ENCODE data around the gene MACROD2. TPM values are rescaled to one million over a fixed set of nuclear protein-coding genes. Genes with fewer than 3 reads are reported as not detected.

Gene MACROD2
- total RNA-seq, 4 donors from 2014 or later = 8.7 to 17.8 (median 10.8) TPM

- intact Hi-C loops (cut with DNase I) = no loop called here
- H3K27ac ChIP-seq = no peak overlapping the region
- H3K4me1 ChIP-seq = no peaks in the 10 kb centered on the region
- TF ChIP-seq POLR2A (IDR thresholded peaks at IDR 0.05) (no peak), CTCF (IDR thresholded peaks at IDR 0.05) (no peak)
- H3K9me3 ChIP-seq = no peaks in the 10 kb centered on the region
- no peaks in the 10 kb centered on the region for H3K27me3 ChIP-seq
- DNase-seq = no peak
- H3K36me3 ChIP-seq = no peaks in the 10 kb centered on the region
- H3K4me3 ChIP-seq (replicated peaks in 1 of 3) = no peak overlapping the region
- 64 to 74% methylated on average over 2 of the region's 2 CpGs for WGBS, 2 donors
Measured at GRCh38 chr20:15555913-15556312, 1560.6 kb downstream of the MACROD2 start.

GRCh38 chr20:15556869-15557268 lies 1561.6 kb downstream of the MACROD2 start:
- Histone ChIP-seq H3K4me3 (replicated peaks in 1 of 3) (no peak overlapping the region), H3K4me1 (no peaks in the 10 kb centered on the region), H3K36me3 (no peaks in the 10 kb centered on the region), H3K27ac (no peak overlapping the region), H3K9me3 (no peaks in the 10 kb centered on the region), H3K27me3 (no peaks in the 10 kb centered on the region)
- TF ChIP-seq CTCF (IDR thresholded peaks at IDR 0.05) (no peak), POLR2A (IDR thresholded peaks at IDR 0.05) (no peak)
- intact Hi-C loops (cut with DNase I) = no loop called here
- no peak for DNase-seq
- WGBS, 2 donors = 73 to 77% methylated on average over 1 of the region's 1 CpG

GRCh38 chr20:15561070-15561569 lies 1565.8 kb downstream of the MACROD2 start:
- Histone ChIP-seq H3K36me3 (no peaks in the 10 kb centered on the region), H3K4me3 (replicated peaks in 1 of 3) (no peak overlapping the region), H3K27me3 (no peaks in the 10 kb centered on the region), H3K9me3 (no peaks in the 10 kb centered on the region), H3K27ac (no peak overlapping the region), H3K4me1 (no peaks in the 10 kb centered on the region)
- TF ChIP-seq POLR2A (IDR thresholded peaks at IDR 0.05) = no peak
- no peak for TF ChIP-seq CTCF (IDR thresholded peaks at IDR 0.05)
- DNase-seq = no peak
- WGBS, 2 donors = 90% methylated on average over 3 of the region's 3 CpGs
- intact Hi-C loops (cut with DNase I) = no loop called here

- Histone ChIP-seq H3K36me3 (no peaks in the 10 kb centered on the region), H3K27me3 (no peaks in the 10 kb centered on the region), H3K27ac (no peak overlapping the region), H3K4me1 (no peaks in the 10 kb centered on the region), H3K9me3 (no peaks in the 10 kb centered on the region), H3K4me3 (replicated peaks in 1 of 3) (no peak overlapping the region)
- TF ChIP-seq POLR2A (IDR thresholded peaks at IDR 0.05) (no peak), CTCF (IDR thresholded peaks at IDR 0.05) (no peak)
- DNase-seq = no peak
- 84 to 85% methylated on average over 5 of the region's 5 CpGs for WGBS, 2 donors
- intact Hi-C loops (cut with DNase I) = no loop called here
Measured at GRCh38 chr20:15561707-15562404, 1566.5 kb downstream of the MACROD2 start.

- 80 to 81% methylated on average over 4 of the region's 4 CpGs for WGBS, 2 donors
- Histone ChIP-seq H3K4me1 (no peaks in the 10 kb centered on the region), H3K27me3 (no peaks in the 10 kb centered on the region), H3K9me3 (no peaks in the 10 kb centered on the region), H3K27ac (no peak overlapping the region), H3K36me3 (no peaks in the 10 kb centered on the region), H3K4me3 (replicated peaks in 1 of 3) (no peak overlapping the region)
- DNase-seq = no peak
- TF ChIP-seq CTCF (IDR thresholded peaks at IDR 0.05) (no peak), POLR2A (IDR thresholded peaks at IDR 0.05) (no peak)
- intact Hi-C loops (cut with DNase I) = no loop called here
Measured at GRCh38 chr20:15563836-15564235, 1568.5 kb downstream of the MACROD2 start.
